HepG2 (cell line): ENCODE measurements around the gene PTBP2. TPM values are rescaled to one million over a fixed set of nuclear protein-coding genes. Genes with fewer than 3 reads are reported as not detected.

ENCODE experiments used
- ATAC-seq: fragments of 200-7000 bp; cut with Tn5 transposase; 3 replicates; pipeline ENCODE4 v1.9.1; 2020; ENCODE audit warnings: mild to moderate bottlenecking, moderate library complexity
- BruUV-seq: library from RNA; stranded (reverse); fragments of 400-500 nt; replicated peaks from 2 replicates; lab custom pipeline; 2021; lab: Mats Ljungman, UMichigan
- CTCF ChIA-PET: fragments of 300-600 bp; formaldehyde crosslinking; extraction: SDS; loops from one replicate; lab custom pipeline; 2021; ENCODE audit warnings: low total read pairs, inconsistent platforms, low intra/inter-chr PET ratio; lab: Yijun Ruan, JAX
- POLR2A ChIA-PET: fragments of 350-600 bp; sonication (Branson Sonifier 250); formaldehyde crosslinking; loops from one replicate; lab custom pipeline; 2020; ENCODE audit warnings: antibody characterized with exemption, inconsistent platforms; lab: Yijun Ruan, JAX
- DNase-seq: peaks from one replicate; pipeline ENCODE4 v3.0.0-alpha.2; 2015; ENCODE audit warnings: low spot score
- FAIRE-seq: peaks from 3 replicates; lab custom pipeline; 2011; peaks lifted over from hg19 to GRCh38; lab: Jason Lieb, UNC
- H2AFZ ChIP-seq: one replicate; pipeline ENCODE4 v1.6.1; 2011; ENCODE audit warnings: low read length, inconsistent platforms
- H3K27ac ChIP-seq: fragments of 300-600 bp; 3 replicates; pipeline ENCODE4 v1.8.0; 2011; ENCODE audit warnings: mixed run types, mild to moderate bottlenecking, mixed read lengths, low read length, inconsistent platforms; ENCODE audit not compliant: insufficient read depth; ENCODE audit errors: extremely low read length
- H3K27me3 ChIP-seq, 2 experiments: fragments of 200-600 bp in 1 of 2; 2 replicates in 1 of 2; 3 replicates in 1 of 2; pipeline versions ENCODE4 v1.6.0 to v1.8.0; 2011; ENCODE audit warnings: low read length in 2 of 2, mild to moderate bottlenecking in 2 of 2, moderate library complexity in 2 of 2, inconsistent platforms in 1 of 2; ENCODE audit not compliant: insufficient read depth in 2 of 2, control insufficient read depth in 1 of 2
- H3K36me3 ChIP-seq, 2 experiments: fragments of 200-600 bp in 1 of 2; replicated peaks in 1 of 2; 2 replicates in 1 of 2; 3 replicates in 1 of 2; pipeline versions ENCODE4 v1.5.1 to v1.8.0; 2011; ENCODE audit warnings: low read length in 2 of 2, inconsistent platforms in 1 of 2; ENCODE audit not compliant: insufficient read depth in 2 of 2, control insufficient read depth in 1 of 2
- H3K4me1 ChIP-seq: 2 replicates; pipeline ENCODE4 v1.5.1; 2012; ENCODE audit warnings: low read length, inconsistent platforms; ENCODE audit not compliant: insufficient read depth
- H3K4me2 ChIP-seq: 2 replicates; pipeline ENCODE4 v1.6.0; 2011; ENCODE audit warnings: low read depth, low read length, inconsistent platforms
- H3K4me3 ChIP-seq, 3 experiments: fragments of 200-600 bp in 1 of 3; sonication (generic), shearing (Covaris generic) in 1 of 3; replicated peaks in 1 of 3; 2 replicates each; pipeline ENCODE4 v1.5.1; 2011 to 2016; ENCODE audit warnings: low read length in 3 of 3, inconsistent platforms in 2 of 3, low read depth in 2 of 3, mild to moderate bottlenecking in 2 of 3, control low read depth in 1 of 3, mixed read lengths in 1 of 3; ENCODE audit not compliant: insufficient read depth in 1 of 3
- H3K79me2 ChIP-seq: one replicate; pipeline ENCODE4 v1.6.1; 2011; ENCODE audit warnings: low read length, inconsistent platforms; ENCODE audit not compliant: insufficient read depth
- H3K9ac ChIP-seq: 2 replicates; pipeline ENCODE4 v1.6.0; 2011; ENCODE audit warnings: mild to moderate bottlenecking, low read depth, low read length, inconsistent platforms; ENCODE audit not compliant: insufficient read depth
- H3K9me3 ChIP-seq: 2 replicates; pipeline ENCODE4 v1.5.1; 2012; ENCODE audit warnings: mild to moderate bottlenecking, low read length
- H4K20me1 ChIP-seq: 2 replicates; pipeline ENCODE4 v1.6.0; 2011; ENCODE audit warnings: inconsistent platforms, mild to moderate bottlenecking, low read length, moderate library complexity; ENCODE audit not compliant: insufficient read depth
- CEBPB ChIP-seq: IDR thresholded peaks from 2 replicates; pipeline ENCODE4 v1.6.1; 2011; ENCODE audit warnings: low read depth, low read length, improper control_type of control experiment, borderline replicate concordance
- FLYWCH1 ChIP-seq: sonication (generic); formaldehyde crosslinking; IDR thresholded peaks from 2 replicates; pipeline ENCODE4 v1.8.1; 2023; ENCODE audit warnings: mild to moderate bottlenecking, missing genetic modification reagents
- FOXJ3 ChIP-seq: sonication (generic); formaldehyde crosslinking; IDR thresholded peaks from 2 replicates; pipeline ENCODE4 v1.4.0; 2020; ENCODE audit warnings: missing genetic modification reagents, mild to moderate bottlenecking, borderline replicate concordance
- FOXK2 ChIP-seq: fragments of 450-650 bp; IDR thresholded peaks from 2 replicates; pipeline ENCODE4 v1.6.1; 2016
- GLI4 ChIP-seq: sonication (generic); formaldehyde crosslinking; IDR thresholded peaks from 2 replicates; pipeline ENCODE4 v1.5.1; 2020; ENCODE audit warnings: missing genetic modification reagents, mild to moderate bottlenecking, moderate library complexity, borderline replicate concordance
- HNF4A ChIP-seq: sonication (generic); formaldehyde crosslinking; IDR thresholded peaks from 2 replicates; pipeline ENCODE4 v1.4.0; 2020; ENCODE audit warnings: missing genetic modification reagents
- HOXA3 ChIP-seq: sonication (generic); formaldehyde crosslinking; IDR thresholded peaks from 2 replicates; pipeline ENCODE4 v1.5.0; 2020; ENCODE audit warnings: missing genetic modification reagents
- NFIB ChIP-seq: sonication (generic); formaldehyde crosslinking; IDR thresholded peaks from 2 replicates; pipeline ENCODE4 v1.9.0; 2021; ENCODE audit warnings: missing genetic modification reagents, mild to moderate bottlenecking, borderline replicate concordance
- NKX3-1 ChIP-seq: sonication (generic); formaldehyde crosslinking; IDR thresholded peaks from 2 replicates; pipeline ENCODE4 v1.5.0; 2020; ENCODE audit warnings: missing genetic modification reagents
- SMAD1 ChIP-seq: sonication (generic); formaldehyde crosslinking; IDR thresholded peaks from 2 replicates; pipeline ENCODE4 v1.4.0; 2020; ENCODE audit warnings: missing genetic modification reagents, low read depth, mild to moderate bottlenecking, borderline replicate concordance
- ZBTB1 ChIP-seq: sonication (generic); formaldehyde crosslinking; IDR thresholded peaks from 2 replicates; pipeline ENCODE4 v1.4.0; 2020; ENCODE audit warnings: missing genetic modification reagents, borderline replicate concordance
- ZNF30 ChIP-seq: sonication (generic); formaldehyde crosslinking; IDR thresholded peaks from 2 replicates; pipeline ENCODE4 v1.5.0; 2020; ENCODE audit warnings: mild to moderate bottlenecking, missing genetic modification reagents
- ZNF552 ChIP-seq: sonication (generic); formaldehyde crosslinking; IDR thresholded peaks from 2 replicates; pipeline ENCODE4 v1.9.0; 2022; ENCODE audit warnings: missing genetic modification reagents, mild to moderate bottlenecking, borderline replicate concordance
- ZNF616 ChIP-seq: sonication (generic); formaldehyde crosslinking; IDR thresholded peaks from 2 replicates; pipeline ENCODE4 v1.5.0; 2020; ENCODE audit warnings: low read depth, mild to moderate bottlenecking, missing genetic modification reagents
- ZNF629 ChIP-seq: sonication (generic); formaldehyde crosslinking; conservative IDR thresholded peaks from 2 replicates; pipeline ENCODE4 v1.5.0; 2020; ENCODE audit warnings: missing genetic modification reagents
- ZNF792 ChIP-seq: IDR thresholded peaks from 2 replicates; pipeline ENCODE4 v1.6.1; 2016
- WGBS: methylation state at CpG from one replicate; pipeline ENCODE4 v1.1.6; 2017; ENCODE audit warnings: low lambda C conversion rate; 5-methylcytosine and 5-hydroxymethylcytosine counted together
- in situ Hi-C: cut with HindIII; loops from 2 replicates; pipeline ENCODE4 v1.10.0; 2017; ENCODE audit warnings: low pct_unique_long_range_greater_than_20kb; ENCODE audit not compliant: extremely low pct_ligation_motif_present
- intact Hi-C: fragments of 100-400 bp; cut with micrococcal nuclease; formaldehyde crosslinking; loops from one replicate; pipeline ENCODE4 v1.10.0; 2022; ENCODE audit not compliant: unreplicated experiment
- polyA plus RNA-seq, 8 experiments: library from polyadenylated mRNA; depleted of rRNA in 3 of 8; stranded (reverse) in 7 of 8; unstranded in 1 of 8; fragments of >200 nt; fragmentation: Illumina TruSeq in 4 of 8; extraction: Trizol in 4 of 8; gene quantifications; 2 replicates each; pipeline versions ENCODE4 v1.2.1 to v1.2.3, GENCODE V29; 2011 to 2016; ENCODE audit warnings: low read depth in 4 of 8, missing spikeins in 1 of 8, mixed read lengths in 1 of 8; ENCODE audit not compliant: insufficient read depth in 1 of 8
- total RNA-seq, 5 experiments: library from RNA; depleted of rRNA; stranded (reverse); fragments of >200 nt; fragmentation: Illumina TruSeq; extraction: Trizol; gene quantifications; 2 replicates each; pipeline ENCODE4 v1.2.3, GENCODE V29; 2016; ENCODE audit warnings: low read depth in 1 of 5
- TF ChIP-seq, protein P1 (sequence below): IDR thresholded peaks from 2 replicates; pipeline ENCODE4 v1.4.0; 2020; ENCODE audit warnings: mild to moderate bottlenecking, missing genetic modification reagents

PTBP2 gene
- total and polyA plus RNA-seq, 2 of the 13 experiments (the other 11 are each of a cell fraction or from before 2014, with no cell fraction given), result 10.5 to 14.1 TPM

DNA sequence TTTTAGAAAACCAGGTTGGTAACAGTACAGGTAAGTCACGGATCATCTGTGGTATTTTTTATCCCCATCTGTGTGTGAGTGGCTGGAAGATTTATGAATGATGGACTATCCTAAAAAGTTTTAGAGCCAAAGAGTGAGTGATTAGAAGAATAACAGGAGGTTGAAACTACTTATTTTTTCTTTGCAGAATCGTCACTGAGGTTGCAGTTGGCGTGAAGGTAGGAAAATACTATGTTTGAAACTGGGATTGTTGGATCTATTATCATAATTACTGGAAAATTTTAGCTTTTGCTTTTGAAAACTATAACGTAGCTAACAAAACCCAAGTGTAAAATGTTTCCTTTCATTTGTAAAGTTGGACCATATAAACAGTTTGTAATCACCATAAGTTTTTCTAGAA lies 1.8 kb downstream of the PTBP2 start (continued):
- TF ChIP-seq SMAD1, result no peak

DNA sequence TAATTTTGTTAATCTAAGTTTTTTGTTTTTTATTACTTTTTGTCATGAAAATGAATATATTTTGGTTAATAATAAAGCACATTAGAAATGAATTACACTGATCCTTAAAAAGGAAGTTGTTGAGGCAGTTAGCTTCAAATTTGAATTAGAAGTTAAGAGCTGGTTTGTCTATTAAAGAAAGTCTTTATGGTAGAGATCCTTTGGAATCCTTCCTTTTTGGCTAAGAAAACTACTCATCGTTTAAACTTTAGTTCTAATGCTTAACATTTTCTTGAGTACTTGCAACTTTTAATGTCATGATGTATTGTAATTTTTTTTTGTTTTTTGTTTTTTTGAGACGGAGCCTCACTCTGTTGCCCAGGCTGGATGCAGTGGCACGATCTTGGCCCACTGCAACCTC lies 2.4 kb downstream of the PTBP2 start:
- peaks cover 61% of the 10 kb centered on the region for H3K79me2 ChIP-seq
- no peak for ATAC-seq

DNA sequence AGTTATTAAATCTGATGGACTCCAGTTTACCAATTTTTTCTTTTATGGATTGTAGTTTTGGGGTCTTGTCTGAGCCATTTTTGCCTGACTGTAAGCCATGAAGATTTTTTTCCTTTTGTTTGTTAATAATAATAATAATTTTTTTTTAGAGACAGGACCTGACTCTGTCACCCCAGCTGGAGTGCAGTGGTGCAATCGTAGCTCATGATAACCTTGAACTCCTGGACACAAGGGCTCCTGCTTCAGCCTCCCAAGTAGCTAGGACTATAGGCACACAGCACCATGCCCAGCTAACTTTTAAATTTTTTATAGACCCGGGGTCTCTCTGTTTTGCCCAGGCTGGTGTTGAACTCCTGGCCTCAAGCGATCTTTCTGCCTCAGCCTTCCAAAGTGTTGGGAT lies 6.3 kb downstream of the PTBP2 start:
- no peak overlapping the region for H3K4me3 ChIP-seq
- no peaks in the 10 kb centered on the region for H3K9me3 ChIP-seq
- POLR2A ChIA-PET, result interaction anchor here (1.2 kb wide), 1 partner anchor 131 kb away, joined by 3 read pairs; no protein-coding TSS in a partner anchor
- H3K27me3 ChIP-seq, result no peaks in the 10 kb centered on the region
- ATAC-seq (peak; percentile 45; the same call in 2 of the 3 replicates), DNase-seq (peak; percentile 8), FAIRE-seq (peak; percentile 26)
- in situ Hi-C loops (no loop called here), intact Hi-C loops (loop anchor here (10.0 kb wide), 1 partner anchor 47 kb away; no protein-coding TSS in a partner anchor)
- H4K20me1 ChIP-seq, result peaks cover 47% of the 10 kb centered on the region
- H2AFZ ChIP-seq, result no peak overlapping the region
- CTCF ChIA-PET, result no interaction called here
- peaks cover 0 to 7% of the 10 kb centered on the region in 2 experiments for H3K36me3 ChIP-seq
- 0 out of 2 replicates have a peak overlapping the region, but pooled peaks have one; percentile 32 for H3K4me2 ChIP-seq
- BruUV-seq, result no TSS peak
- no peak overlapping the region for H3K27ac ChIP-seq
- H3K9ac ChIP-seq, result no peak overlapping the region
- WGBS, result 75% methylated on average over 3 of the region's 3 CpGs
- peaks cover 91% of the 10 kb centered on the region for H3K79me2 ChIP-seq
- no peak for TF ChIP-seq NKX3-1
- TF ChIP-seq, protein P1, sequence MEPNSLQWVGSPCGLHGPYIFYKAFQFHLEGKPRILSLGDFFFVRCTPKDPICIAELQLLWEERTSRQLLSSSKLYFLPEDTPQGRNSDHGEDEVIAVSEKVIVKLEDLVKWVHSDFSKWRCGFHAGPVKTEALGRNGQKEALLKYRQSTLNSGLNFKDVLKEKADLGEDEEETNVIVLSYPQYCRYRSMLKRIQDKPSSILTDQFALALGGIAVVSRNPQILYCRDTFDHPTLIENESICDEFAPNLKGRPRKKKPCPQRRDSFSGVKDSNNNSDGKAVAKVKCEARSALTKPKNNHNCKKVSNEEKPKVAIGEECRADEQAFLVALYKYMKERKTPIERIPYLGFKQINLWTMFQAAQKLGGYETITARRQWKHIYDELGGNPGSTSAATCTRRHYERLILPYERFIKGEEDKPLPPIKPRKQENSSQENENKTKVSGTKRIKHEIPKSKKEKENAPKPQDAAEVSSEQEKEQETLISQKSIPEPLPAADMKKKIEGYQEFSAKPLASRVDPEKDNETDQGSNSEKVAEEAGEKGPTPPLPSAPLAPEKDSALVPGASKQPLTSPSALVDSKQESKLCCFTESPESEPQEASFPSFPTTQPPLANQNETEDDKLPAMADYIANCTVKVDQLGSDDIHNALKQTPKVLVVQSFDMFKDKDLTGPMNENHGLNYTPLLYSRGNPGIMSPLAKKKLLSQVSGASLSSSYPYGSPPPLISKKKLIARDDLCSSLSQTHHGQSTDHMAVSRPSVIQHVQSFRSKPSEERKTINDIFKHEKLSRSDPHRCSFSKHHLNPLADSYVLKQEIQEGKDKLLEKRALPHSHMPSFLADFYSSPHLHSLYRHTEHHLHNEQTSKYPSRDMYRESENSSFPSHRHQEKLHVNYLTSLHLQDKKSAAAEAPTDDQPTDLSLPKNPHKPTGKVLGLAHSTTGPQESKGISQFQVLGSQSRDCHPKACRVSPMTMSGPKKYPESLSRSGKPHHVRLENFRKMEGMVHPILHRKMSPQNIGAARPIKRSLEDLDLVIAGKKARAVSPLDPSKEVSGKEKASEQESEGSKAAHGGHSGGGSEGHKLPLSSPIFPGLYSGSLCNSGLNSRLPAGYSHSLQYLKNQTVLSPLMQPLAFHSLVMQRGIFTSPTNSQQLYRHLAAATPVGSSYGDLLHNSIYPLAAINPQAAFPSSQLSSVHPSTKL, result 0 out of 2 replicates have a peak, but pooled peaks have one; percentile 20
- peak; percentile 37 for TF ChIP-seq HNF4A (CRISPR knock-in tag)
- TF ChIP-seq FOXJ3 (CRISPR knock-in tag), result no peak
- TF ChIP-seq GLI4 (CRISPR knock-in tag), result no peak
- no peak for TF ChIP-seq ZNF616
- TF ChIP-seq CEBPB, result peak; percentile 50; the same call in 1 of the 2 replicates
- peaks cover 61% of the 10 kb centered on the region for H3K4me1 ChIP-seq

More for the DNA sequence above, 2.4 kb downstream of the PTBP2 start:
- intact Hi-C loops (loop anchor here (10.0 kb wide), 1 partner anchor 51 kb away; no protein-coding TSS in a partner anchor), in situ Hi-C loops (loop anchor here (5.0 kb wide), 1 partner anchor 83 kb away; no protein-coding TSS in a partner anchor)
- Histone ChIP-seq H3K4me1 (peaks cover 50% of the 10 kb centered on the region), H3K4me2 (peak overlapping the region; percentile 98; the same call in 1 of the 2 replicates), H3K4me3 (peak overlapping the region in 1 of 3 experiments; percentile 94; a peak in 2 of 6 replicates), H2AFZ (no peak overlapping the region), H4K20me1 (peaks cover 12% of the 10 kb centered on the region), H3K9ac (no peak overlapping the region), H3K9me3 (no peaks in the 10 kb centered on the region), H3K27me3 (no peaks in the 10 kb centered on the region), H3K27ac (no peak overlapping the region), H3K36me3 (peaks cover 0 to 7% of the 10 kb centered on the region in 2 experiments)
- DNase-seq (no peak), FAIRE-seq (no peak)
- ChIA-PET POLR2A (no interaction called here), CTCF (no interaction called here)
- no TSS peak for BruUV-seq
- TF ChIP-seq ZNF552 (CRISPR knock-in tag), result no peak
- no peak for TF ChIP-seq FLYWCH1 (CRISPR knock-in tag)
- no peak for TF ChIP-seq HOXA3
- no peak for TF ChIP-seq NFIB (CRISPR knock-in tag)
- no peak for TF ChIP-seq FOXK2
- no peak for TF ChIP-seq ZNF792
- no peak for TF ChIP-seq ZNF629 (CRISPR knock-in tag)
- TF ChIP-seq ZNF30 (CRISPR knock-in tag), result no peak
- TF ChIP-seq ZBTB1 (CRISPR knock-in tag), result no peak
- WGBS, result 93% methylated on average over 3 of the region's 3 CpGs
